Karpas-422 (cell line): ENCODE data around the gene ADRA2B. TPM values are rescaled to one million over a fixed set of nuclear protein-coding genes. Genes with fewer than 3 reads are reported as not detected.
"Not testable (repeated sequence)": the region's sequence is repeated elsewhere in the genome, so short reads cannot be mapped to it uniquely, and the experiment has no call there.

Experiments used
- DNase-seq: peaks from one replicate; pipeline ENCODE4 v3.0.0-alpha.2; 2015
- H2AFZ ChIP-seq: fragments of 200-600 bp; sonication (generic); 2 replicates; pipeline ENCODE4 v1.6.1; 2014; ENCODE audit warnings: antibody characterized with exemption, low read length, mixed read lengths
- H3K27ac ChIP-seq: fragments of 200-600 bp; sonication (generic); 2 replicates; pipeline ENCODE4 v1.5.1; 2014; ENCODE audit warnings: mild to moderate bottlenecking, low read length, moderate library complexity
- H3K27me3 ChIP-seq: fragments of 200-600 bp; sonication (generic); 2 replicates; pipeline ENCODE4 v1.6.1; 2014; ENCODE audit warnings: low read length, mixed read lengths
- H3K36me3 ChIP-seq: fragments of 200-600 bp; sonication (generic); 2 replicates; pipeline ENCODE4 v1.6.1; 2014; ENCODE audit warnings: low read length, mixed read lengths; ENCODE audit not compliant: insufficient read depth
- H3K4me1 ChIP-seq: fragments of 200-600 bp; sonication (generic); 2 replicates; pipeline ENCODE4 v1.6.1; 2014; ENCODE audit warnings: mild to moderate bottlenecking, low read length, mixed read lengths
- H3K4me2 ChIP-seq: fragments of 200-600 bp; sonication (generic); 2 replicates; pipeline ENCODE4 v1.6.1; 2014; ENCODE audit warnings: low read length, low read depth, mild to moderate bottlenecking; ENCODE audit not compliant: poor library complexity, severe bottlenecking
- H3K4me3 ChIP-seq: fragments of 200-600 bp; sonication (generic); 2 replicates; pipeline ENCODE4 v1.5.1; 2014; ENCODE audit warnings: mild to moderate bottlenecking, antibody characterized with exemption, low read length, mixed read lengths
- H3K79me2 ChIP-seq: fragments of 200-600 bp; sonication (generic); 2 replicates; pipeline ENCODE4 v1.6.1; 2014; ENCODE audit warnings: mild to moderate bottlenecking, low read length, mixed read lengths
- H3K9ac ChIP-seq: fragments of 200-600 bp; sonication (generic); 2 replicates; pipeline ENCODE4 v1.6.0; 2014; ENCODE audit warnings: low read length
- H3K9me2 ChIP-seq: fragments of 200-600 bp; sonication (generic), shearing (Covaris generic); replicated peaks from 2 replicates; pipeline ENCODE4 v1.6.0; 2014; ENCODE audit warnings: mild to moderate bottlenecking, low read length, moderate library complexity; ENCODE audit not compliant: insufficient read depth
- H3K9me3 ChIP-seq: fragments of 300-700, 200-600 bp; sonication (generic); 2 replicates; pipeline ENCODE4 v1.6.1; 2014; ENCODE audit warnings: low read length, mixed read lengths
- H4K20me1 ChIP-seq: fragments of 200-600 bp; sonication (generic); 2 replicates; pipeline ENCODE4 v1.6.1; 2014; ENCODE audit warnings: mild to moderate bottlenecking, antibody characterized with exemption, low read length, low read depth; ENCODE audit not compliant: insufficient read depth
- total RNA-seq: library from RNA; depleted of rRNA; stranded (reverse); fragments of >200 nt; shearing (Covaris generic); gene quantifications from 2 replicates; pipeline ENCODE4 v1.2.3, GENCODE V29; 2014; ENCODE audit warnings: low replicate concordance

The ADRA2B gene
- total RNA-seq, 1 experiment from 2014 or later: not detected

DNA sequence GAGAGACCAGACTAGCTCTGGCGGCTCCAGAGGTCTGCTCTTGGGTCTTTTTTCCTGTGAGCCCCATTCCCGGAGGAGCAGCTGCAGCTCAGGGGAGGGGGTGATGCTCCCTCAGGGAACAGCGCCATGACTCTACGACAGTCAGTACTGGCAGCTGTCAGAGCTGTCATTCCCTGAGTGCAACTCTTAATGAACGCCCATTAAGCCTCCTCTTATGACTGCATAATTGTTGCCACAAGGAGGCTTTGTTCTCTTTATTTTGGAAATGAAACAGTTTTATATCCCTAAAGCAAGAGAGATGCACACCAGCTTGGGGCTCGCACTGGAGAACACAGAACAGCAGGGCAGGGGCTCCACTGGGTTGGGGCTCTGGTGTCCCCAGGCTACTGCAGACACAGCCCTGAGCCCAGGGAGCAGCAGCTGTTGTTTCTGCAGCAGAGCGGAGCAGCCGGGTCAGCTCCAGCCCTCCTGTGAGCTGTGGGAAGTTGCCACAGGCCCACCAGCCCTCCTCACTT, 44.3 kb downstream of the ADRA2B start:
- not testable (repeated sequence) for H2AFZ ChIP-seq, H3K9ac ChIP-seq, H3K9me2 ChIP-seq, H3K36me3 ChIP-seq, H3K4me3 ChIP-seq, H3K4me1 ChIP-seq, DNase-seq, H4K20me1 ChIP-seq, H3K4me2 ChIP-seq, H3K27ac ChIP-seq, H3K79me2 ChIP-seq, H3K9me3 ChIP-seq, H3K27me3 ChIP-seq

DNA sequence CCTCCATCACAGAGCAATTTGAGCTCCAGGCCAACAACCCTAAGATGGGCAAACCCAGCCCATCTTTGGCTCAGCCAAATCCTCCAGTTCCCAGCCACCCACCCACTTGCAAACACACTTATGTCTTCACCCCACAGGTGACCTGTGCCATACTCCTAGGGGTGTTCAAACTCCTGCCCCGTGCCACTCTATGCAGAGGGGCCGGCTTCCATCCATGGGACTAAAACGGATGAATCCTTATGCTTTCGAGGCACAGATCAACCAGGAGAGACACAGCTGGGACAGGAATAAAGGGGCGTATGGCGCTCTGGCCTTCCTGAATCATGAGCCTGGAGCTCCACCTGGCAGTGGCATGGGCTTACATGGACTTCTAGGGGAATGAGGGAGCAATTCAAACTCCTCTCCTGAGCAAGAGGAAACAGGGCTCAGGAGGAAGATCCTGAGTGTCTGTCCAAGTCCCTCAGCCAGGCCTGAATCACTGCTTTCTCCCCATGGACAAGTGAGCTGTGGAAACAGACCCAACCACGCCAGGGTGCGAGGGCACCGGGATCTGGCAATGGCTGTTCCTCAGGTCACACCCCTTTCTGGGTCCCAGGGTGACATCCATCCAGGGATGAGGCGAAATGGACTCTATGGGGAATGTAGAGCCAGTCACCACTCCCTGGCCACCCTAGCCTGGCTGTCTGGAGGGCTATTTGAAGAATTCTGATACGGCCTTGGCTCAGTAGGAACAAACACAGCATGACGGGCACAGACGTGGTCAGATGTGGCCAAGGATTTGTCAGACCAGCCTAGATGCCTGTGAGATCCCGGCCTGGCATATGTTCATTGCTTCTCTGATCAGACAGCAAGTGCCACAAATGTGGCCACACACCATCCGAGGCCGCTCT, 45.0 kb downstream of the ADRA2B start:
- not testable (repeated sequence) for H3K27ac ChIP-seq, H3K9me2 ChIP-seq, H2AFZ ChIP-seq, H3K4me1 ChIP-seq, H3K9me3 ChIP-seq, H3K4me2 ChIP-seq, DNase-seq, H3K79me2 ChIP-seq, H4K20me1 ChIP-seq, H3K4me3 ChIP-seq, H3K36me3 ChIP-seq, H3K9ac ChIP-seq, H3K27me3 ChIP-seq

DNA sequence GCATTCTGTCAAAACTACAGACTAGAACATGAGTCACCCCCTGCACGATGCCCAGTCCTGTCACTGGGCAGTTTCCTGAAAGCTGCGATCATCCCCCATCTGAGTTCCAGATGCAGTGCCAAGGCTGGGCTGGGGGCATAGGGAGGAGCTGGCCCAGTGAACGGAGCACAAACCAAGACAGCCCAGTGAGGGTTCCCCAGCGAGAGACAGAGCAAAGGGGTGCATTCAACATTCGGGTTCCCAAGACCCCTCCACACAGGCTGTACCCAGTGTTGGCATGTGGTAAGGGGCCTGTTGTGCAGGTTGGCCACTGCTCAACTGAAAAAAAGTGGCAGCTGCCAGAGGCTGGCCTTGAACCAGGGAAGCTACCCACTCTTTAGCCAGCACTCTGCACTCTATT, 46.0 kb downstream of the ADRA2B start:
- H4K20me1 ChIP-seq, H3K4me1 ChIP-seq, H3K27me3 ChIP-seq, H2AFZ ChIP-seq, H3K4me3 ChIP-seq, H3K36me3 ChIP-seq, H3K9ac ChIP-seq, H3K4me2 ChIP-seq, DNase-seq, H3K79me2 ChIP-seq, H3K9me3 ChIP-seq, H3K27ac ChIP-seq, H3K9me2 ChIP-seq: not testable (repeated sequence)

DNA sequence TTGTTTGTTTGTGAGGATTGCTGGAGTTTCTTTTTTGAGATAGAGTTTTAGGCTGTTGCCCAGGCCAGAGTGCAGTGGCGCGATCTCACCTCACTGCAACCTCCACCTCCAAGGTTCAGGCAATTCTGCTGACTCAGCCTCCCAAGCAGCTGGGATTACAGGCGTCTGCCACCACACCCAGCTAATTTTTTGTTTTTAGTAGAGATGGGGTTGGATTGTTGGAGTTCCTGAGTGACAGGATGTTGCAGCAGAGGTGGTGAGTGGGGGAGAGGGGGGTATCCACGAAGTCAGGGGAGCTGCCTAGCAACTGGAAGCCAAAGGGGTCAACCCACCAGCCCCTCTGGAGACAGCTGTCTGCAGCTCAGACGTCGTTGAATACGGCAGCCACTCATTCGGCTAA, 46.5 kb downstream of the ADRA2B start:
- not testable (repeated sequence) for H4K20me1 ChIP-seq, H3K36me3 ChIP-seq, H3K79me2 ChIP-seq, H3K9ac ChIP-seq, DNase-seq, H3K4me2 ChIP-seq, H3K27me3 ChIP-seq, H3K4me3 ChIP-seq, H3K9me3 ChIP-seq, H3K9me2 ChIP-seq, H2AFZ ChIP-seq, H3K27ac ChIP-seq, H3K4me1 ChIP-seq

DNA sequence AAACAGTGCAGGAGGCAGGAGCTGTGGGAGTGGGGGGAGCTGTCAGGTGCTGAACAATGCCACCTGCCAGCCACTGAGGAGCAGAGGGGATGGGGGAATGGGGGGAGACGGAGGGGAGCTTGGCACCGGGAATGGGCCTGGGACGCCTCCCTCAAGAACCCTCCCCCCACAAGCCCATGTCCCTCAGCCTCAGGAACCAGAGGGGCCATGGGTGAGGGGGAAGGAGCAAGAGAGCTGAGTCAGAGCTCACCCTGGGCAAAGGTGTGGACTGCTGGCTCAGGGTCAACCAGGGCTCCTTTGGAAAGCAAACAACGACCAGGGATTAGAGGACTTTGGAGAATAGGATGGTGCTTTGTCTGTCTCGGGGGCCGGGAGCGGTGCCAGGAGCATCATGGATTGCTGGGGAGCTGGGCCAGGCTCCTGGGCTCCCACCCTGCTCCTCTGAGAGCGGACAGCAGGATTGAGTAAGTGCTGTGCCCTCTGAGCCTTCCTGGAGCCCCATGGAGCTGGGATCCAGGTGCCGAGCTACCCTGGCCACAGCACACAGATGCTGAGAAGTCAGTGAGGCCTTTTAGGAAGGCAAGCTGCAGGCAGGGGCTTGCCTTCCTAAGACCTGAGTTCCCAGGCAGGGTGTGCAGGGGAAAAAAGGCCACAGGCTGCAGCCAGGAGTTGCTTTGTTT, 48.3 kb downstream of the ADRA2B start:
- H3K9me2 ChIP-seq, H3K4me1 ChIP-seq, H3K79me2 ChIP-seq, H3K4me2 ChIP-seq, H3K27me3 ChIP-seq, H3K9ac ChIP-seq, DNase-seq, H3K36me3 ChIP-seq, H3K4me3 ChIP-seq, H3K27ac ChIP-seq, H4K20me1 ChIP-seq, H3K9me3 ChIP-seq, H2AFZ ChIP-seq: not testable (repeated sequence)

DNA sequence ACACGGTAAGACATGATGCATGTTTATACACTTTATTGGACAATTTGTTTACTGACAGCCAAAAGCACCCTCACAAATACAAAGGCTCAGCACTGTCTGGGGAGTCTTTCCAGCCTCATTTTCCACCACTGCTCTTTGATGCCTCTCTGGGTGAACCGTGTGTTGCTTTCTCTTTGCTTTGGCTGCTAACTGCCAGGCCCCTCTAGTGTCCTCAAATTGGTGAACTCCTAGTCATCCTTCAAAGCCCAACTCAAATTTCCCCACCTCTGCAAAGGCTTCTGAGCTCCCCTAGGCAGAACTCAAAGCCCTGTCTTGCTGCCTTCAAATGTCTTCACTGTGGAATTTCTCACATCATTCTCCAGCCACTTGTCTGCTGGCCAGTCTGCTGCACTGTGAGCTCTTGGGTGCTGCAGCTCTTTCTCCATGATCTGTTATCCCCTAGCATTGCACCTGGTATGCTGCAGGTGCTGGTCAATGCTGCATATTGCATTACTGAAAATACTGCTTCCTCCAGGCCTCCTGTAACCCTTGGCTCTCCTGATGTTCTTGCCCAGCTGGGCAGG, 49.2 kb downstream of the ADRA2B start:
- H2AFZ ChIP-seq: not testable (repeated sequence)

DNA sequence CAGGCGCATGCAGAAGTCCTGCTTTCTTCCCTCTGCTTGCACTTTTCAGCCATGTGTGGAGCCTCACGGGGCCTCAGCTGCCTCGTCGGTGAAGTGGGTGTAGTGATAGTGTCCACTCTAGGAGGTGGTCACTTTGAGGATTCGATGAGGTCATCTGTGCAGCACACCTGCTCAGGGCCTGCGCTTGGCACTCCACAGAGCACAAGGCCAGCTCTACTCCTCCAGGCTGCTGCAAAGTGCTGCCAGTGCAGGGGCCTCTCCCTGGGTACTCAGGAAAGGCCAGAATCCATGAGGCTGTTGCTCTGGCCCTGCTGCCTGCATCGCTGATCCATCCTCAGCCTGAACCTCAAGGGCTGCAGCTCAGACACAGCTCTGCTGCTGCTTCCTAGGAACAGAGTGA, 49.9 kb downstream of the ADRA2B start:
- H3K4me3 ChIP-seq, H3K9ac ChIP-seq, H3K4me2 ChIP-seq, H3K9me2 ChIP-seq, H3K4me1 ChIP-seq, H3K9me3 ChIP-seq, H3K36me3 ChIP-seq, H3K27me3 ChIP-seq, H3K79me2 ChIP-seq, DNase-seq, H4K20me1 ChIP-seq, H2AFZ ChIP-seq, H3K27ac ChIP-seq: not testable (repeated sequence)

More for the DNA sequence above, 49.2 kb downstream of the ADRA2B start:
- H3K27me3 ChIP-seq, H3K4me2 ChIP-seq, H3K36me3 ChIP-seq, H3K27ac ChIP-seq, H3K79me2 ChIP-seq, H3K9ac ChIP-seq, H3K4me1 ChIP-seq, H3K9me2 ChIP-seq, H3K9me3 ChIP-seq, DNase-seq, H4K20me1 ChIP-seq, H3K4me3 ChIP-seq: not testable (repeated sequence)

DNA sequence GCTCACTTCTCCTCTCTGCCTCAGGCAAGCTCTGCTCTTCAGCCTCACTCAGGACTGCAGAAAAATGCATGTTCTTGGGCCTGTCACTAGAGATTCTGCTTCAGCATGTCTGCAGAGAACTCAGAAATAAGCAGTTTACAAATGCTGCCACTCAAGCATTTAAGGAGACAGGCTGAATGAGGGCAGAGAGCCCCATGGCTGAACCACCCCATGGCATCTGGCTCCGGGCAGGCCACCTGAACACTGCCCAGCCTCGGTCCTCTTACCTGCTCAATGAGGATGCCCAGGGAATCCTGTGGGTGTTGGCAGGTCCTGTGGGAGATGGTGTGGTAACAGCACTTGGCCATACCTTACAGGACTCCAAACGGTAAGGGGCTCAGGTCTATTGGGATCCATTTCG, 50.4 kb downstream of the ADRA2B start:
- not testable (repeated sequence) for H3K79me2 ChIP-seq, H3K9me3 ChIP-seq, H3K36me3 ChIP-seq, H3K27me3 ChIP-seq, H4K20me1 ChIP-seq, H3K9ac ChIP-seq, H2AFZ ChIP-seq, DNase-seq, H3K9me2 ChIP-seq, H3K4me3 ChIP-seq, H3K27ac ChIP-seq, H3K4me1 ChIP-seq, H3K4me2 ChIP-seq
